Measurements from ENCODE around the gene CABP7.
"Not testable (repeated sequence)": the region's sequence is repeated elsewhere in the genome, so short reads cannot be mapped to it uniquely, and the experiment has no call there.

The CABP7 gene

DNA sequence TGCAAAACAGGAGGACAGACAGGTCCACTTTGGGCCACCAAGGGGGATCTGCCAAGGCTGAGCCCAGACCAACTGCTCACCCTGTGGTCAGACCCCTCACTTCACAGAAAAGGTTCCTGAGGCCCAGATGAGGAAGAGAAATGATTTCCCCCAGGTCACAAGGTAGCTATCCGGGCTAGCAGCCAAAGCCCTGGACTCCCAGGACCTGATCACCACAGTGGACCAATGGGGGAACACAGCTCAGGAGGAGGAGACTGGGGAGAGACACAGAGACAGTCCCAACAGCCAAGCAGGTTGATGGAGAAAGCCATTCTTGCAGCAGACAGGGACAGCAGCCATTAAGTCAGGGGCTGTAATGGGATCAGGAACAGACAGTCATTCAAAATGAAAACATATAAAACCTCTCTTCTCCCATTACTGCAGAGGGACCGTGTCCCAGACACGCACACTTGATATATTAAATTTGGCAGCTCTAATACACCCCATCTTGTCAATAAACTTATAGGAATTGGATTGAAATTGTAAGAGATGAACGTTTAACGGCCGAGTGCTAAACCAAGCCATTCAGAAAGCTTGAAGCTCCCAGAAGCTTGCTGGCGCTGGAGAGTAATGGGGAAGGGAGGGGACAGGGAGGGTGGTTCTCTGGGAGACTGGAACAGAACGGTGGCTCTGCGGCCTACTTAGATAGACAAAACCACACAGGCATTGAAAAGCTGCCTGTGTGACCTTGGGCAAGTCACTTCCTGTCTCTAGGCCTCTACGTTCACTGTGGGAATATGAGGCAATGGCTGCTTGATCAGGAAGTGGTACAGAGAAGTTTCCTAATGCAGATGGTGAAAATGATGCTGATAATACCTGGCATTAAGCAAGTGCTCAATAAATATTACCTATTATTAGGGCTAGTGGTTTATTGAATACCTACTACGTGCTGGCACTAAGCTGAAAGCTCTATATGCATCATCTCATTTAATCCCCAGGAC lies 31.0 kb downstream of the CABP7 start:
- no peak for DNase-seq

DNA sequence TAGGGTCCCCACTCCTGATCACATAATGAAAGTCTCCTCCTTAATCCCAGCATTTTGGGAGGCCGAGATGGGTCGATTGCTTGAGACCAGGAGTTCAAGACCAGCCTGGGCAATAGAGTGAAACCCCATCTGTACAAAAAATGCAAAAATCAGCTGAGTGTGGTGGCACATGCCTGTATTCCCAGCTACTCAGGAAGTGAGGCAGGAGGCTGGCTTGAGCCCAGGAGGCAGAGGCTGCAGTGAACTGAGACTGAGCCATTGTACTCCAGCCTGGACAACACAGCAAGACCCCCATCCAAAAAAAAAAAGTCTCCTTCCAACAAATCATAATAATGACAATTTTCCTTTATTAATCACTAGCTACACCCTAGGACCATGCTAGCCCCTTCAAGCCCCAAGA lies 31.9 kb downstream of the CABP7 start:
- DNase-seq, result no peak

DNA sequence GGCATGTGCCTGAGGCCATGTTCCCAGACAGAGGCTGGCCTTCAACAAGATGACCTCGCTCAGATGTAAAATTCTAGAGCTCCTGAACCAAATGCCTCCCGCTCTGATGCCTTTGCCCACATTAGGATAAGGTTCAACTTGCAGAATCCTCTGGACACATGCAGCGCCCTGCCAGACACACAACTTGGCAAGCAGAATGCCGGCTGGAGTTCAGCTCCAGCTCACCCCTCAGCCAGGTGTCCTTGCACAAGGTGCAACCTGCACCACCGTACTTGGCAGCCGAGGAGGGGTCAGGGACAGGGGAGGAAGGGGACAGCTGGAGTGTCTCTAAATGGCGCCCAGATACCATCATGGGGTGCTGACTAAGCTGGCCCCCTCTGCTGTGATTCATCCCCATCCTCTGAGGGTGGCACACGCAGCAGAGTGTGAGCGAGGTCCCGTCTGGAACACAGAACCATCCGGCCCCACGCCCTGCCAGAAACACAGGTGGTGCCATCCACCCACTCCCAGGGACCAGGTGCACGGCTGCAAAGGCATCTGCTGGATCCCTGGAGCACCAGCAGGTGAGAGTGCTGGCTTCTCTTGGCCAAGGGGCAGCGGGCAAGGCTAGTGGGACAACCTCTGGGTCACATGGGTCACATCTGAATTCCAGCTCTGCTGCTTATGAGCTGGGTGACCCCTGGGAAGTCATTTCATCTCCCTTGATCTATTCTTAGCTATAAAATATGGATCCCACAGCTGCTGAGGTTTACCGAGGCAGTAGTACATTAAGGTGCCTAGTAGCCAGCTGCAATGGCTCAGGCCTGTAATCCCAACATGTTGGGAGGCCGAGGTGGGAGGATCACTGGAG lies 34.2 kb downstream of the CABP7 start:
- DNase-seq, result no peak

DNA sequence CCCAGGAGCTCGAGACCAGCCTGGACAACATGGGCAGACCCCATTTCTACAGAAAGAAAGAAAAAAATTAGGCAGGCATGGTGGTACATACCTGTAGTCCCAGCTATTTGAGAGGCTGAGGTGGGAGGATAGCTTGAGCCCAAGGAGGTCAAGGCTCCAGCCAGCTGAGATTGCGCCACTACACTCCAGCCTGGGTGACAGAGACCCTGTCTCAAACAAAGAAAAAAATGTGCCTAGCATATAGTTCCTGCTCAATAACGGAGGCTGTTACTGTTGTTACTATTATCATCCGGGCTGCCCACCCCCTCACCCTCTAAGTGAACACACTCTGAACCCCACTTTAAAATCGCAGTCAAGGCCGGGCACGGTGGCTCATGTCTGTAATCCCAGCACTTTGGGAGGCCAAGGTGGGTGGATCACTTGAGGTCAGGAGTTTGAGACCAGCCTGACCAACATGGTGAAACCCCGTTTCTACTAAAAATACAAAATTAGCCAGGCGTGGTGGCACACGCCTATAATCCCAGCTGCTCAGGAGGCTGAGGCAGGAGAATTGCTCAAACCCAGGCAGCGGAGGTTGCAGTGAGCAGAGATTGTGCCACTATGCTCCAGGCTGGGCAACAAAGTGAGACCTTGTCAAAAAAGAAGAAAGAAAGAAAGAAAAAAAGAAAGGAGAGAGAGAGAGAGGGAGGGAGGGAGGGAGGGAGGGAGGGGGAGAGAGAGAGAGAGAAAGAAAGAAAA lies 35.0 kb downstream of the CABP7 start:
- DNase-seq, result not testable (repeated sequence)

DNA sequence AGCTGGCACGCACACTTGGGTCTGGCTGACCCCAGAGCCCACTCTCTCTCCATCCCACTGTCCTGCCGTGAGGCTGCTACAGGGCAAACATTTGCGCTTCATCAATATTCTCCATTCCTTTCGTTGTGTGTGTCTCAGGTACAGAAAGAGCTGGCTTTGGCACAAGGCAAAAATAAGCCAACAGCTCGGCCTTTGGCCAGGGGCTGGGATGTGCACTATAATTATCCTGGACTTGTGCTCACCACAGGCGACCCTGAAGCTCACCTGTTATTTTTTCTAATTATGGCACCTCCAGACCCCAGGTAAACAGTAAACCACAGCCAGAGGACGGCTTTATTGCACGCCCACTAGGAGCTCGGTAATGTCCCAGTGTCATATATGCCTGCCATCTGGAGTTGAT lies 36.1 kb downstream of the CABP7 start:
- no peak for DNase-seq

DNA sequence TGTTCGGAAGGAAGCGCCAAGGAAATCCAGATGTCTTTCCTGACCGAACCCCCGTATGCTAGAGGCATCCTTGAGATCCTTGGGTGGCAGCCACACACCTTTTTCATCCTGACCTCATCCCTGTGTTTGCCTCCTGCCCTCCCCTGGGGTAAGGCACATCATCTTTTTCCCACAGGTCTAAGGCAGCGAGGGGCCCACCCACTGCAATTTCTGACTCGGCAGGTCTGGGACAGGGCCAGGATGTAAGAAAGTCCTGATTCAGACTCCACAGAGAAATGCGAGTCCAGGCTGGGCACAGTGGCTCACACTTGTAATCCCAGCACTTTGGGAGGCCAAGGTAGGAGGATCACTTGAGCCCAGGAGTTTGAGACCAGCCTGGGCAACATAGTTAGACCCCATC lies 36.5 kb downstream of the CABP7 start:
- no peak for DNase-seq

DNA sequence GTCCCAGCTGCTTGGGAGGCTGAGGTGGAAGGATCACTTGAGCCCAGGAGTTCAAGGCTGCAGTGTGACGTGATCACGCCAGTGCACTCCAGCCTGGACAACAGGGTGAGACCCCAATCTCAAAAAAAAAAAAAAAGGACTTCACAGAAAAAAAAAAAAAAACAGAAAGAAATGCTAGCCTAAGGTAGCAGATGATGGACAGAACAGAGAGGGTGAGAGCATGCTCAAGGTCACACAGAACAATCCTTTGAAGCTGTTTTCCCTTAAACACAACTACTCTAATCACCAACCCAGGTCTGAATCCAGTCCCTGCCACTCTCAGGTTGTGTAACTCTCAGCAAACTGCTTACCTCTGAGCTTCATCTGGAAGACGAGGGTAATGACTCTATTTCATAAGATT lies 37.3 kb downstream of the CABP7 start:
- no peak for DNase-seq

DNA sequence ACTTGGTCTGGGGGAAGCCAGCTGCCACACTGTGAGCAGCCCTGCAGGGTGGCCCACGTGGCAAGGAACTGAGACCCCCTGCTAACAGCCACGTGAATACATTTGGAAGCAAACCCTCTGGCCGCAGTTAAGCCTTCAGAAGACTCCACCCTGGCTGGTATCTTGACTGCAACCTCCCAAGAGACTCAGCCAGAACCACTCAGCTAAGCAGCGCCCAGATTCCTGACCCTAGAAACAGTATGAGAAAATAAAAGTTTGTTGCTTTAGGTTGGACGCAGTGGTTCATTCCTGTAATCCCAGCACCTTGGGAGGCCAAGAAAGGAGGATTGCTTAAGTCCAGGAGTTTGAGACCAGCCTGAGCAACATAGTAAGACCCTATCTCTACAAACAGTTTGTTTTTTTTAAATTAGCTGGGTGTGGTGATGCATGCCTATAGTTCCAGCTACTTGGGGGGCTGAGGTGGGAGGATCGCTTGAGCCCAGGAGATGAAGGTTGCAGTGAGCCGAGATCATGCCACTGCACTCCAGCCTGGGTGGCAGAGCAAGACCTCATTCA lies 38.3 kb downstream of the CABP7 start:
- no peak for DNase-seq

DNA sequence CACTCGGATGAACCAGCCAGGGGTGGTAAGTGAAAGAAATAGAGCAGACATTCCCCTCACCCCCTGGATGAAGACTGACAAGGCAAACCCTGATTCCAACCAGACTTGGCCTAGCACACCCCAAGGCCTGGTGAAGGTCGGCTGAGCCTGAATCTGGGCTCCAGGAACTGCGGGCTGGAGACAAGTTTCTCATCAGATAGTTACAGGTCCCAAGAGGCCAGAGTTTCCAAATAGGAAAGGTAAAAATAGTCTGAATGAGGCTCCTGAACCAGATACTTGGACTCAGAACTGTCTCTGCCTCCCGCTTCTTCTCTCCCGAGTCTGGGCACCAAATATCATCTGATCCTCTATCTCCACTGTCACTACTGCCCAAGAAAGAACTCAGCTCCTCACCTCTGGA lies 39.2 kb downstream of the CABP7 start:
- DNase-seq, result no peak

DNA sequence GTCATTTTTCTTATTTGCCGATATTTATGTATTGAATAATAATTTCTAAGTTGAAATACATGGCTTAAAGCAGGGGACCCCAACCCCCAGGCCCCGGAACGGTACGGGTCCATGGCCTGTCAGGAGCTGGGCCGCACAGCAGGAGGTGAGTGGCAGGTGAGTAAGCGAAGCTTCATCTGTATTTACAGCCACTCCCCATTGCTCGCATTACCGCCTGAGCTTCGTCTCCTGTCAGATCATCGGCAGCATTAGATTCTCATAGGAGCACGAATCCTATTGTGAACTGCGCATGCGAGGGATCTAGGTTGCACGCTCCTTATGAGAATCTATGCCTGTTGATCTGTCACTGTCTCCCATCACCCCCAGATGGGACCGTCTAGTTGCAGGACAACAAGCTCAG lies 42.5 kb downstream of the CABP7 start:
- DNase-seq, result no peak

DNA sequence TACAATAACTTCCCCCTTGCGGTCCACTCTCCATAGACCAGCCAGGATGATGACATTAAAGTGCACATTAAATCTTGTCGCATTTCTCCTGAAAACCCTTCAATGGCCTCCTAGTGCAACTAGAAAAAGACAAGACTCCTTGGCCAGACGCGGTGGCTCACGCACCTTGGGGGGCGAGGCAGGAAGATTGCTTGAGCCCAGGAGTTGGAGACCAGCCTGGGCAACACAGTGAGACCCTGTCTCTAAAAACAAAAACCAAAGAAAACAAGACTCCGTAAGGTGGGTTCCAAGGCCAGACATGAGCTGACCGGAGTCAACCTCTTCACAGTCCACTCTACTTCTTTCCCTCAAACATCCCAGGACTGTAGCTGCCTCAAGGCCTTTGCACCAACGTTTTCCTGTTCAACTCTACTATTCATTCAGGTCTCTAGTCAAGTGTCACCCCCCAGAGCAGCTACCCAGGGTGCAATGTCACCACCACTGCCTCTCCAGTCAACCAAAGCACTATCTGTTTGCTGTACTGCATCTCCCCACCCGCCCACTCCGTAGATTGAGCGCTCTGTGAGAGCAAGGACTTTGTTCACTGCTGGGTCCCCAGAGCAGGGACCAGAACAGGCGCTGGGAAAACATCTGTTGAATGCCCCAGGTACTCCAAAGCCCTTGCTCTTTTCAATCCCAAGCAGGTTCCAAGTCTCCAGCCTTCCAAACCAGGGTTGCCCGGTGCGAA lies 46.3 kb downstream of the CABP7 start:
- no peak for DNase-seq

DNA sequence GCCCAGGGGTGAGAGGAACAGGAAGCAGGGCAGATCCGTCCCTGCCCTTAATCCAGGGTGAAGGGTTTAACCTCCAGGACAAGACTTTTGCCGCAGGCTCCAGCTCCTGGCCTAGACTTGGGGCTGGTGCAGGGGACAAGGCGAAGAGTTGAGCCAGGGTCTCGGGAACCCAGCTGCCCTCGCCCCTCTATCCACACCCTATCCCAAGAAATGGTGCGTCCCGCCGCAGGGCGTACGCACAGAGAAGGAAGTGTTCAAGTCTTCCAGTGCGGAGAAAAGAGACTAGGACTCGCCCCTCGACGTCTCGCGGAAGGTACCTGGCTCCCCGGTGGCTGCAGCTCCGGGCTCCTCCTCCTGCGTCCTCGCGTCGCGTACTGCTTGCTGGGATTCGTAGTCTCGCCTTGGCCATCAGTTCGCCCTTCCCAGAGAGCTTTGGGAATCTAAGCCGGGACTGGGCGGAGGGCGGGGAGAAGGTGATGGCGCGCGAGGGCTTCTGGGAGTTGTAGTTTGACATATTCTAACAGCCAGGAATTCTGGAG lies 46.9 kb downstream of the CABP7 start, which contains the start of gene ZMAT5:
Gene ZMAT5 (minus strand): TSS at position 376 of the 539 bp plus-strand sequence. CDS start 18,463 bp downstream, outside the sequence.
- peak; percentile 95 for DNase-seq

DNA sequence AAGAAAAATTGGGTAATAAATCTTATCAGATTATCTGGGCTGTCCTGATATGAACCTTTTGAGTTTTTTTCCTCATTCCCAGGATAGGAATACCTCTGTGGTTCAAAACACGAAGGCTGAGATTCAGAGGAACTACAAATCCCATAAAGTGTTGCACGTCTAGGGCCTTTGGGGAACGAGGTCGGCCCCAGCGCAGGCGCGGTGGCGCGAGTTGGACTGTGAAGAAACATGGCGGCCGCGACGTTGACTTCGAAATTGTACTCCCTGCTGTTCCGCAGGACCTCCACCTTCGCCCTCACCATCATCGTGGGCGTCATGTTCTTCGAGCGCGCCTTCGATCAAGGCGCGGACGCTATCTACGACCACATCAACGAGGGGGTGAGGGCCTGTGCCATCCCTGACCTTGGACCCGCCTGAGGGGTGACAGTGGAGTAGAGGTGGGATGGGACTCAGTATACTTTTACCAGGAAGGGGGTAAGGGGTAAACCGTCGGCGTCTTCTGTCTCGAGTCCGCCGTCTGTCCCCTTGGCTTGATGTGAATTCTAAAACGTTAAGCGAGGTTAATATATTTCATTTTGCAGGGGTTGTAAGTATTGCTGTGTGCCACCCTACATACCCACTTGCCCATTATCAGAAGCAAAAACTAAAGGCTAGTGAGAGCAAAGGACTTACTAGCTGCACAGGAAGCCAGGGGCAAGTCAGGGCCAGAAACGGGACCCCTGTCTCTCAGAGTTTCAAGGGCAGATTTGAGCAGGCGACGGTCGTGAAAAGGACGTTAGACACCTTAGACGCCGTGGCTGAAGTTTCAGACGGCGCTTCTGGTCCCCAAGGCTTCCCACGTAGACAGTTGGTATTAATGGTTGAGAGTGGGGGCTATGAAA lies 47.6 kb downstream of the CABP7 start, which contains the start of gene UQCR10:
Gene UQCR10 (plus strand): TSS at position 199 of the 881 bp plus-strand sequence. CDS start 30 bp downstream, at position 229.
- peak; percentile 95 for DNase-seq

DNA sequence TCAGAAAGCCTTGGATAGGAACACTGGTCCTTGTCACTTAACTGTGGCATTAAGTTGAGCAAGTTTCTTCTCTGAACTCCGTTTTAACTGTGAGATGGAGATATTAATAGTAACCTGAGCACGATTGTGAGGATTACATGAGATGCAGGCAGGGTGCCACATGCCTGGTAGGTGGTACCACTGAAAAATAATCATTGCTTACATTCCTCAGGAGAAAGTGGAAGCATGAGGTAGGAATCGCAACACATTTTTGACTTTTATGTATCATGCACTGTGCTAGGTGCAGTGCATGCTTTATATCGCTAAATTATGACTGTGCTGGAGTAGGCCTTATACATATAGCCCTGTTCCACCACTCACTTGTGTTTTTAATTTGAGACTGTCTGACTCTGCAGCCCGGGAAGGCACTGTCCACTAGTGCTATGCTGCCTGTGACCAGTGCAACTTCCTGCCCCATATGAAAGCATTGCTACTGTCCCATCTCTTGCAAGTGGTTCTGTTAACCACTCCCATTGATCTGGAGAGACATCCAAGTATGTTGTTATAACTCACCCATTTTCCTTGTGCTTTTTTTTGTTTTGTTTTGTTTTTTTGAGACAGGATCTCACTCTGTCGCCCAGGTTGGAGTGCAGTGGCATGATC lies 48.4 kb downstream of the CABP7 start:
- DNase-seq, result no peak

DNA sequence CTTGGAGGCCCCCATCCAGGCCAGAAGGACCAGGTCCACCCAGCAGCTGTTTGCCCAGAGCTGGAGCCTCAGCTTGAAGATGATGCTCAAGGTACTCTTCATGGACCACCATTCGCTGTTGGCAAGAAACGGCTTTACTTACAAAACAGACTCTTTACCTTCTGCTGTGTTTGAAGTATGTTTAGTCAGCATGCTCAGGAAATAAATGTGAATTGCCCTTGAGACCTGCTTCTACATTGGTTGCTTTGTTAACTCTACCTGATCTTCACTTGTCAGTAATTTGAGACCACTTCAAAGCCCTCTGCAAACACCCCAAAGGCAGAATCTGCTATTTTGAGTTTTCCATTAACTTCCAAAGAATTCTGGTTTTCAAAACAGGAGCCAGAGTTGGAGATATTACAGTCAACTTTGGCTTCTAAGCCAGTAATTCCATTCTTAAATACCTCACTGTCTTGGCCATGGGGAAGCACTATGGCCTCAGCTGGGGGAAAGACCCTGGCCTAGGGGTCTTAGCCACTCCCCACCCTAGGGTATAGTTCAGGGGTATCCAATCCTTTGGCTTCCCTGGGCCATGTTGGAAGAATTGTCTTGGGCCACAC lies 50.0 kb downstream of the CABP7 start:
- no peak for DNase-seq

DNA sequence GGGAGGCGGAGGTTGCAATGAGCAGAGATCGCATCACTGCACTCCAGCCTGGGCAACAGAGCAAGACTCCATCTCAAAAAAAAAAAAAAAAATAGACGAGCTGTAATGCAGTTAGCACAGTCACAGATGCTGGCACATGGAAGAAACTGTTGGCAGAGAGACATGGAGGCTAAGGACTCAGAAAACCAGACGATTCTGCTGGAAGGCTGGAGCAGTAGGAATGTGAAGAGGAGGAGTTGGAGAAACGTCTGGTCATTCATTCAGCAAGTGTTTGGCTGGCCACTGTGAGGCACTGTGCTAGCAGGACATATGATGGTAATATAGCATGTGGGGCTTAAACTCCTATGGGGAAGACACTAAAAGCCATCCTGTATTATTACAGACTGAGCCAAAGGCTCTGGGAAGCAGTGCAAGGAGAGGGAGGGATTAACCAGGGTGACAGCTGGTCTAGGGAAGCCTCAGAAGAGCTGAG lies 52.4 kb downstream of the CABP7 start:
- DNase-seq, result peak; percentile 15

DNA sequence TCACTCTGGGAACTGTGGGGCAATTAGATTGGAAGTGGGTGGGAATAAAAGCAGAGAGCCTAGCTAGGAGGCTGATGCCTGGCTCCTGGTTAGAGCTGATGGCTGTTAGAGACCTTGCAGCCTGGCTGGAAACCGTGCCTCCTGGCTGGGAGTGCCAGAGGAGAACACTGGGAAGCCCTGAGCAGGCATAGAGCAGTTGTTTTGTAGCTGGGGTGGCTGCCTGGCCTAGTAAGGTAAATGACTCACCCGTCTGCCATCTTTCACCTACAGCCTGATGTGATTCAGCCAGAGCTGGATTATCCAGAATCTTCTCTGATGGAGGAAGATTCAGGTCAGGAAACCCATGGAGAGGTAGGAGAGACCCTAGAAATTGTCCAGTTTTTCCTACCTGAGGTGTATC lies 53.4 kb downstream of the CABP7 start:
- no peak for DNase-seq

DNA sequence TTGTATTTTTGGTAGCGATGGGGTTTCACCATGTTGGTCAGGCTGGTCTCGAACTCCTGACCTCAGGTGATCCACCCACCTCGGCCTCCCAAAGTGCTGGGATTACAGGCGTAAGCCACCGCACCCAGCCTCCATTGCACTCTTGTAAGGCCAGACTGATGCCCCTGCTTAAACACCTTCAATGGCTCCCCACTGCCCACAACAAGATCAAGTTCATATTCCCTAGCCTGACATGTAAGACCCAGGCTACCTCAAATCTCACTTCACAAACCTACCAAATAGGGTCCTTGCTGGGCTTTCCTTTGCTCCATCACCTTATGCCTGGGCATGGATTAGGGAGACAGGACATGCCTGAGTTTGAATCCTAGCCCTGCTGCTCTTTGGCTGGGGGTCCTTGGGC lies 60.4 kb downstream of the CABP7 start:
- DNase-seq, result no peak
